ENCODE results near the gene USP12.

DNA sequence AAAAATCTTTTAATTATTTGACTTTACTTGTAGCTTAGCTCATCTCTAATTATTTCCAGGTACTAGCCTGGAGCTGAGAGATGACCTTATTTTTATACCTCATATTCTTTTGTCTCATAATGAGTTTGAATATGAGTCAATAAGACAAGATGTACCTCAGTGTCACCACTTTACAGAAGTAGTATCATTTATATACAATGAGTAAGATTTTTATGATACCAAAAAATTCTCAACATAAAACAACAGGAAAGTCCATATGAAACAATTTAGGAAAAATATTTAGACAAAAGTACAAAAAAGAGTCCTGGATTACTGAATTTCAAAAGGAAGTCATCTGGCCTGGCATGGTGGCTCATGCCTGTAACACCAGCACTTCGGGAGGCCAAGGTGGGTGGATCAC lies 21.4 kb upstream of the USP12 start:
- TF ChIP-seq, protein P1, sequence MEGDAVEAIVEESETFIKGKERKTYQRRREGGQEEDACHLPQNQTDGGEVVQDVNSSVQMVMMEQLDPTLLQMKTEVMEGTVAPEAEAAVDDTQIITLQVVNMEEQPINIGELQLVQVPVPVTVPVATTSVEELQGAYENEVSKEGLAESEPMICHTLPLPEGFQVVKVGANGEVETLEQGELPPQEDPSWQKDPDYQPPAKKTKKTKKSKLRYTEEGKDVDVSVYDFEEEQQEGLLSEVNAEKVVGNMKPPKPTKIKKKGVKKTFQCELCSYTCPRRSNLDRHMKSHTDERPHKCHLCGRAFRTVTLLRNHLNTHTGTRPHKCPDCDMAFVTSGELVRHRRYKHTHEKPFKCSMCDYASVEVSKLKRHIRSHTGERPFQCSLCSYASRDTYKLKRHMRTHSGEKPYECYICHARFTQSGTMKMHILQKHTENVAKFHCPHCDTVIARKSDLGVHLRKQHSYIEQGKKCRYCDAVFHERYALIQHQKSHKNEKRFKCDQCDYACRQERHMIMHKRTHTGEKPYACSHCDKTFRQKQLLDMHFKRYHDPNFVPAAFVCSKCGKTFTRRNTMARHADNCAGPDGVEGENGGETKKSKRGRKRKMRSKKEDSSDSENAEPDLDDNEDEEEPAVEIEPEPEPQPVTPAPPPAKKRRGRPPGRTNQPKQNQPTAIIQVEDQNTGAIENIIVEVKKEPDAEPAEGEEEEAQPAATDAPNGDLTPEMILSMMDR (conservative IDR thresholded peaks at IDR 0.05) = no peak
- TF ChIP-seq ZFX (IDR thresholded peaks at IDR 0.05) = no peak

Measured in C4-2B (cell line).